Measurements from ENCODE around the gene ROBO1. TPM values are rescaled to one million over a fixed set of nuclear protein-coding genes. Genes with fewer than 3 reads are reported as not detected.

ROBO1 gene
- total RNA-seq, 1 experiment from 2014 or later, result 33.9 TPM

DNA sequence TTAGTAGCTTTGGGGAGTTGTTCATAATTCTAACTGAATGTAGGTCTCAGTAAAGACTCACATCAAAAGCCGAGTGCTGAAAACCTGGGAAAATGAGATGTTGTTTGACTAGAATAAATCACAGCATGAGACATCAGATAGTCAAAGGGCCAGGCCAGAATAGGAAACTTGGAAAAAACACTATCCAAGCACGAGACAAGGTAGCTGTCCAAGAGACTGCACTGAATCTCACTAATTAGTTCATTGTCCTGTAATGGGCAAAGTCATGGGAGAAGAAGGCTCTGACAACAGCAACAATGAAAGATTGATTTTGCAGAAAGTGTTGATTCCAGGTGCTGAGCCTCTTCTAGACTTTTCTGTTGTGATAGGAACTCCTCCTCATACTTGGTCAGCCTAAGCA is 314.2 kb downstream of the ROBO1 start:
- no TSS peak for BruUV-seq (replicated peaks)
- Mint-ChIP-seq H3K4me3 (ENCODE audit: low read depth, unreplicated experiment) (no peak overlapping the region), H3K36me3 (ENCODE audit: insufficient read depth, unreplicated experiment) (no peaks in the 10 kb centered on the region), H3K27me3 (ENCODE audit: unreplicated experiment) (no peaks in the 10 kb centered on the region), H3K4me1 (ENCODE audit: low read depth, unreplicated experiment) (no peaks in the 10 kb centered on the region), H3K9me3 (ENCODE audit: low read depth, unreplicated experiment) (no peaks in the 10 kb centered on the region), H3K27ac (ENCODE audit: unreplicated experiment) (no peak overlapping the region)
- intact Hi-C loops (cut with micrococcal nuclease; ENCODE audit: unreplicated experiment), result no loop called here
- no peak for DNase-seq
- CTCF ChIA-PET, result no interaction called here
- TF ChIP-seq, protein P1, sequence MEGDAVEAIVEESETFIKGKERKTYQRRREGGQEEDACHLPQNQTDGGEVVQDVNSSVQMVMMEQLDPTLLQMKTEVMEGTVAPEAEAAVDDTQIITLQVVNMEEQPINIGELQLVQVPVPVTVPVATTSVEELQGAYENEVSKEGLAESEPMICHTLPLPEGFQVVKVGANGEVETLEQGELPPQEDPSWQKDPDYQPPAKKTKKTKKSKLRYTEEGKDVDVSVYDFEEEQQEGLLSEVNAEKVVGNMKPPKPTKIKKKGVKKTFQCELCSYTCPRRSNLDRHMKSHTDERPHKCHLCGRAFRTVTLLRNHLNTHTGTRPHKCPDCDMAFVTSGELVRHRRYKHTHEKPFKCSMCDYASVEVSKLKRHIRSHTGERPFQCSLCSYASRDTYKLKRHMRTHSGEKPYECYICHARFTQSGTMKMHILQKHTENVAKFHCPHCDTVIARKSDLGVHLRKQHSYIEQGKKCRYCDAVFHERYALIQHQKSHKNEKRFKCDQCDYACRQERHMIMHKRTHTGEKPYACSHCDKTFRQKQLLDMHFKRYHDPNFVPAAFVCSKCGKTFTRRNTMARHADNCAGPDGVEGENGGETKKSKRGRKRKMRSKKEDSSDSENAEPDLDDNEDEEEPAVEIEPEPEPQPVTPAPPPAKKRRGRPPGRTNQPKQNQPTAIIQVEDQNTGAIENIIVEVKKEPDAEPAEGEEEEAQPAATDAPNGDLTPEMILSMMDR (IDR thresholded peaks at IDR 0.05; ENCODE audit: unreplicated experiment), result no peak

DNA sequence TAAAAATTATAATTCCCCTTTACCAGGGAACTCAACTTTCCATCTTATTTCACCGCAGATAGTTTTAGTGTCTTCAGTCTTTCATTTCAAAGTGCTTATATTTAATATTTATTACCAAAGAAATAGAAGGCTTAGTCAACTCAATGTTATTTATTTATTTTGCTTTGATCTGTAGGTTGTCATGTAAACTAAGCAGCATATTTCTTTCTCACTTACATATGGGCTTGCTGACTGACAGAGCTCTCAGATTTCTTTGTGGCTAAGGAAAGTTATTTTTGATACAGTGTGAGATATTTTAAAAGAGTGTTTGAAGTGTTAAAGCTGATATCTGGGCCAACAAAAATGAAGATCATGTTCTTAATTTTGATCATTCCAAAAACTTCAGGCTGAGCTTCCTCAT is 331.4 kb downstream of the ROBO1 start:
- BruUV-seq (replicated peaks), result no TSS peak
- Mint-ChIP-seq H3K27me3 (ENCODE audit: unreplicated experiment) (no peaks in the 10 kb centered on the region), H3K27ac (ENCODE audit: unreplicated experiment) (no peak overlapping the region), H3K36me3 (ENCODE audit: insufficient read depth, unreplicated experiment) (no peaks in the 10 kb centered on the region), H3K4me1 (ENCODE audit: low read depth, unreplicated experiment) (no peaks in the 10 kb centered on the region), H3K9me3 (ENCODE audit: low read depth, unreplicated experiment) (no peaks in the 10 kb centered on the region), H3K4me3 (ENCODE audit: low read depth, unreplicated experiment) (no peak overlapping the region)
- intact Hi-C loops (cut with micrococcal nuclease; ENCODE audit: unreplicated experiment), result no loop called here
- DNase-seq, result no peak
- CTCF ChIA-PET, result interaction anchor here (0.6 kb wide), 1 partner anchor 83 kb away, joined by 5 read pairs; no protein-coding TSS in a partner anchor
- TF ChIP-seq, protein P1 (IDR thresholded peaks at IDR 0.05; ENCODE audit: unreplicated experiment), result no peak

DNA sequence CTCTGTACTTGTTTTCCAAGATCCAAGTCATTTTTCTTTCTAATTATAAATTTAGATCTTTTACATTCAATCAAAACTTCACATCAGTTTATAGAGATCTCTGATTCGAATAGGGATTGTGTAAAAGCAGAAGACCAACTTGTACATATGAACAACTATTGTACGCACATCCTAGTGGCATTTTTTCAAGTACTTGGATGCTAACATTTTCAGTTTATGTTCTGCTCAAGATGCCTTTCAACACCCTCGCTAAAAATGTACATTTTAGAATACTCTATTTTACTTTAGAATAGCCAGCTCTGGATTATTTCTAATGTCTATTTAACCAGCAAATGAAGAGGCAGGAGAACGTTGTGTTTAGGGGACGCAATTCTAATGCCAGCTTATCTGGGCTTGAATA is 340.7 kb downstream of the ROBO1 start:
- TF ChIP-seq, protein P1 (IDR thresholded peaks at IDR 0.05; ENCODE audit: unreplicated experiment), result no peak
- Mint-ChIP-seq H3K4me3 (ENCODE audit: low read depth, unreplicated experiment) (no peak overlapping the region), H3K27ac (ENCODE audit: unreplicated experiment) (no peak overlapping the region), H3K9me3 (ENCODE audit: low read depth, unreplicated experiment) (no peaks in the 10 kb centered on the region), H3K27me3 (ENCODE audit: unreplicated experiment) (no peaks in the 10 kb centered on the region), H3K36me3 (ENCODE audit: insufficient read depth, unreplicated experiment) (no peaks in the 10 kb centered on the region), H3K4me1 (ENCODE audit: low read depth, unreplicated experiment) (no peaks in the 10 kb centered on the region)
- no peak for DNase-seq
- CTCF ChIA-PET, result no interaction called here
- intact Hi-C loops (cut with micrococcal nuclease; ENCODE audit: unreplicated experiment), result no loop called here
- BruUV-seq (replicated peaks), result no TSS peak

DNA sequence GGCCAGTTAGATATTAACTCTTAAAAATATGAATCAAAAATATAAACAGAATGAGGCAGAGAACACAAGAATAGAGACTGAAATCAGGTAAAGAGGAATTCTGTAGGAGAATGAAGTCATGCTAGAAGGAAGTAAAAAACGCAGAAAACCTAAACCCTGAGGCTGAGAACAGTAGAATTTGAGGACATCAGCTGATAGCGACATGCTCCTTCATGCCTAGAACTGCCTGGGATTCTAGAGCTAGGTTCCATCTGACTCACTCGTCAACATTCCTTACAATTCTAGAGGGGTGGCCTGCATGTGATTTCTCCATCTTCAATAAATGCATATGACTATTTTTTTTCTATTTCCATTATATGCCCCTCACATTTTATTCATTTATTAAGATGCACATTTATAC is 343.0 kb downstream of the ROBO1 start:
- intact Hi-C loops (cut with micrococcal nuclease; ENCODE audit: unreplicated experiment), result no loop called here
- Mint-ChIP-seq H3K9me3 (ENCODE audit: low read depth, unreplicated experiment) (no peaks in the 10 kb centered on the region), H3K4me1 (ENCODE audit: low read depth, unreplicated experiment) (no peaks in the 10 kb centered on the region), H3K27me3 (ENCODE audit: unreplicated experiment) (no peaks in the 10 kb centered on the region), H3K4me3 (ENCODE audit: low read depth, unreplicated experiment) (no peak overlapping the region), H3K27ac (ENCODE audit: unreplicated experiment) (no peak overlapping the region), H3K36me3 (ENCODE audit: insufficient read depth, unreplicated experiment) (no peaks in the 10 kb centered on the region)
- TF ChIP-seq, protein P1 (IDR thresholded peaks at IDR 0.05; ENCODE audit: unreplicated experiment), result no peak
- BruUV-seq (replicated peaks), result no TSS peak
- CTCF ChIA-PET, result no interaction called here
- no peak for DNase-seq
